Measurements from ENCODE around the gene RABGEF1. TPM values are rescaled to one million over a fixed set of nuclear protein-coding genes. Genes with fewer than 3 reads are reported as not detected.

Gene RABGEF1
- total RNA-seq, 1 donor from 2014 or later = 31.8 TPM

- no peak for DNase-seq (ENCODE audit: low spot score)
Observed at GRCh38 chr7:66847879-66848790, 107.6 kb downstream of the RABGEF1 start.

- DNase-seq (ENCODE audit: low spot score) = no peak
Observed at GRCh38 chr7:66859339-66859738, 118.8 kb downstream of the RABGEF1 start.

- DNase-seq (ENCODE audit: low spot score) = no peak
Observed at GRCh38 chr7:66859794-66860645, 119.5 kb downstream of the RABGEF1 start.

- no peak for DNase-seq (ENCODE audit: low spot score)
Observed at GRCh38 chr7:66860767-66861166, 120.2 kb downstream of the RABGEF1 start.

Other genes with a start within 250 kb of the RABGEF1 start
- gene KCTD7, start 111.9 kb upstream of the RABGEF1 start, total RNA-seq = 13.4 TPM
- gene TMEM248, start 180.5 kb downstream of the RABGEF1 start, total RNA-seq = 128 TPM

Data from ureter (tissue), 1 donor.